ENCODE results near the gene BAIAP2L2. TPM values are rescaled to one million over a fixed set of nuclear protein-coding genes. Genes with fewer than 3 reads are reported as not detected.

BAIAP2L2 gene
- total and polyA plus RNA-seq, 2 donors (not counting 1 experiment from before 2014, with no cell fraction given): 0.16 to 0.83 TPM

GRCh38 chr22:38066381-38067027 lies 44.0 kb downstream of the BAIAP2L2 start:
- peaks cover 5% of the 10 kb centered on the region for H3K4me1 ChIP-seq (ENCODE audit: control insufficient read depth, extremely low read depth, insufficient read depth, low read length)
- H3K79me2 ChIP-seq (ENCODE audit: control insufficient read depth, insufficient read depth, low read length): no peaks in the 10 kb centered on the region
- no peak overlapping the region for H3K4me3 ChIP-seq (replicated peaks in 1 of 4; ENCODE audit: control extremely low read depth in 1 of 4, insufficient read depth in 1 of 4, low read depth in 3 of 4, low read length in 4 of 4)
- no peaks in the 10 kb centered on the region for H3K27me3 ChIP-seq (ENCODE audit: control insufficient read depth, insufficient read depth, low read length)
- H4K20me1 ChIP-seq (ENCODE audit: control insufficient read depth, extremely low read depth, insufficient read depth, low read length): no peaks in the 10 kb centered on the region
- H3K9me3 ChIP-seq (ENCODE audit: control insufficient read depth, insufficient read depth, low read depth, low read length): no peaks in the 10 kb centered on the region
- H3K36me3 ChIP-seq (ENCODE audit: control insufficient read depth, insufficient read depth, low read length): no peaks in the 10 kb centered on the region
- no peak overlapping the region for H2AFZ ChIP-seq (ENCODE audit: low read length)
- H3K9ac ChIP-seq (ENCODE audit: insufficient read depth, low read length): no peak overlapping the region
- TF ChIP-seq, protein P1, sequence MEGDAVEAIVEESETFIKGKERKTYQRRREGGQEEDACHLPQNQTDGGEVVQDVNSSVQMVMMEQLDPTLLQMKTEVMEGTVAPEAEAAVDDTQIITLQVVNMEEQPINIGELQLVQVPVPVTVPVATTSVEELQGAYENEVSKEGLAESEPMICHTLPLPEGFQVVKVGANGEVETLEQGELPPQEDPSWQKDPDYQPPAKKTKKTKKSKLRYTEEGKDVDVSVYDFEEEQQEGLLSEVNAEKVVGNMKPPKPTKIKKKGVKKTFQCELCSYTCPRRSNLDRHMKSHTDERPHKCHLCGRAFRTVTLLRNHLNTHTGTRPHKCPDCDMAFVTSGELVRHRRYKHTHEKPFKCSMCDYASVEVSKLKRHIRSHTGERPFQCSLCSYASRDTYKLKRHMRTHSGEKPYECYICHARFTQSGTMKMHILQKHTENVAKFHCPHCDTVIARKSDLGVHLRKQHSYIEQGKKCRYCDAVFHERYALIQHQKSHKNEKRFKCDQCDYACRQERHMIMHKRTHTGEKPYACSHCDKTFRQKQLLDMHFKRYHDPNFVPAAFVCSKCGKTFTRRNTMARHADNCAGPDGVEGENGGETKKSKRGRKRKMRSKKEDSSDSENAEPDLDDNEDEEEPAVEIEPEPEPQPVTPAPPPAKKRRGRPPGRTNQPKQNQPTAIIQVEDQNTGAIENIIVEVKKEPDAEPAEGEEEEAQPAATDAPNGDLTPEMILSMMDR (conservative IDR thresholded peaks at IDR 0.05 in 1 of 2, IDR thresholded peaks at IDR 0.05 in 1 of 2; ENCODE audit: low read depth in 1 of 2, low read length in 2 of 2): no peak
- no peak for TF ChIP-seq EZH2 (IDR thresholded peaks at IDR 0.05; ENCODE audit: low read length, missing control alignments)
- no peak overlapping the region for H3K27ac ChIP-seq (ENCODE audit: insufficient read depth, low read length)
- no peak overlapping the region for H3K4me2 ChIP-seq (ENCODE audit: extremely low read depth, insufficient read depth, low read length)
- DNase-seq (ENCODE audit: low read depth in 2 of 2): no peak

GRCh38 chr22:38065539-38065938 lies 44.9 kb downstream of the BAIAP2L2 start:
- no peaks in the 10 kb centered on the region for H3K27me3 ChIP-seq (ENCODE audit: control insufficient read depth, insufficient read depth, low read length)
- no peak overlapping the region for H3K4me3 ChIP-seq (replicated peaks in 1 of 4; ENCODE audit: control extremely low read depth in 1 of 4, insufficient read depth in 1 of 4, low read depth in 3 of 4, low read length in 4 of 4)
- no peak overlapping the region for H2AFZ ChIP-seq (ENCODE audit: low read length)
- TF ChIP-seq, protein P1 (conservative IDR thresholded peaks at IDR 0.05 in 1 of 2, IDR thresholded peaks at IDR 0.05 in 1 of 2; ENCODE audit: low read depth in 1 of 2, low read length in 2 of 2): no peak
- TF ChIP-seq EZH2 (IDR thresholded peaks at IDR 0.05; ENCODE audit: low read length, missing control alignments): no peak
- no peak overlapping the region for H3K9ac ChIP-seq (ENCODE audit: insufficient read depth, low read length)
- H3K79me2 ChIP-seq (ENCODE audit: control insufficient read depth, insufficient read depth, low read length): no peaks in the 10 kb centered on the region
- no peak for DNase-seq (ENCODE audit: low read depth in 2 of 2)
- no peak overlapping the region for H3K27ac ChIP-seq (ENCODE audit: insufficient read depth, low read length)
- H3K4me2 ChIP-seq (ENCODE audit: extremely low read depth, insufficient read depth, low read length): no peak overlapping the region
- no peaks in the 10 kb centered on the region for H4K20me1 ChIP-seq (ENCODE audit: control insufficient read depth, extremely low read depth, insufficient read depth, low read length)
- H3K9me3 ChIP-seq (ENCODE audit: control insufficient read depth, insufficient read depth, low read depth, low read length): no peaks in the 10 kb centered on the region
- H3K4me1 ChIP-seq (ENCODE audit: control insufficient read depth, extremely low read depth, insufficient read depth, low read length): peaks cover 5% of the 10 kb centered on the region
- no peaks in the 10 kb centered on the region for H3K36me3 ChIP-seq (ENCODE audit: control insufficient read depth, insufficient read depth, low read length)

- no peak overlapping the region for H3K9ac ChIP-seq (ENCODE audit: insufficient read depth, low read length)
- H3K27me3 ChIP-seq (ENCODE audit: control insufficient read depth, insufficient read depth, low read length): no peaks in the 10 kb centered on the region
- peaks cover 1% of the 10 kb centered on the region for H3K36me3 ChIP-seq (ENCODE audit: control insufficient read depth, insufficient read depth, low read length)
- peaks cover 1% of the 10 kb centered on the region for H3K4me1 ChIP-seq (ENCODE audit: control insufficient read depth, extremely low read depth, insufficient read depth, low read length)
- no peak overlapping the region for H3K27ac ChIP-seq (ENCODE audit: insufficient read depth, low read length)
- no peaks in the 10 kb centered on the region for H3K79me2 ChIP-seq (ENCODE audit: control insufficient read depth, insufficient read depth, low read length)
- no peak overlapping the region for H3K4me2 ChIP-seq (ENCODE audit: extremely low read depth, insufficient read depth, low read length)
- no peak for TF ChIP-seq EZH2 (IDR thresholded peaks at IDR 0.05; ENCODE audit: low read length, missing control alignments)
- TF ChIP-seq, protein P1 (conservative IDR thresholded peaks at IDR 0.05 in 1 of 2, IDR thresholded peaks at IDR 0.05 in 1 of 2; ENCODE audit: low read depth in 1 of 2, low read length in 2 of 2): no peak
- H4K20me1 ChIP-seq (ENCODE audit: control insufficient read depth, extremely low read depth, insufficient read depth, low read length): no peaks in the 10 kb centered on the region
- H3K9me3 ChIP-seq (ENCODE audit: control insufficient read depth, insufficient read depth, low read depth, low read length): no peaks in the 10 kb centered on the region
- H2AFZ ChIP-seq (ENCODE audit: low read length): no peak overlapping the region
- no peak for DNase-seq (ENCODE audit: low read depth in 2 of 2)
- H3K4me3 ChIP-seq (replicated peaks in 1 of 4; ENCODE audit: control extremely low read depth in 1 of 4, insufficient read depth in 1 of 4, low read depth in 3 of 4, low read length in 4 of 4): no peak overlapping the region
These were observed 47.7 kb downstream of the BAIAP2L2 start for GRCh38 chr22:38062791-38063190.

Data from fibroblast of lung (primary cell).